Measurements from ENCODE around the gene GNPNAT1. TPM values are rescaled to one million over a fixed set of nuclear protein-coding genes. Genes with fewer than 3 reads are reported as not detected.
"Not testable (repeated sequence)": the region's sequence is repeated elsewhere in the genome, so short reads cannot be mapped to it uniquely, and the experiment has no call there.

Gene GNPNAT1
- polyA plus RNA-seq, 4 donors = 26.9 to 35.3 (median 31.6) TPM

DNA sequence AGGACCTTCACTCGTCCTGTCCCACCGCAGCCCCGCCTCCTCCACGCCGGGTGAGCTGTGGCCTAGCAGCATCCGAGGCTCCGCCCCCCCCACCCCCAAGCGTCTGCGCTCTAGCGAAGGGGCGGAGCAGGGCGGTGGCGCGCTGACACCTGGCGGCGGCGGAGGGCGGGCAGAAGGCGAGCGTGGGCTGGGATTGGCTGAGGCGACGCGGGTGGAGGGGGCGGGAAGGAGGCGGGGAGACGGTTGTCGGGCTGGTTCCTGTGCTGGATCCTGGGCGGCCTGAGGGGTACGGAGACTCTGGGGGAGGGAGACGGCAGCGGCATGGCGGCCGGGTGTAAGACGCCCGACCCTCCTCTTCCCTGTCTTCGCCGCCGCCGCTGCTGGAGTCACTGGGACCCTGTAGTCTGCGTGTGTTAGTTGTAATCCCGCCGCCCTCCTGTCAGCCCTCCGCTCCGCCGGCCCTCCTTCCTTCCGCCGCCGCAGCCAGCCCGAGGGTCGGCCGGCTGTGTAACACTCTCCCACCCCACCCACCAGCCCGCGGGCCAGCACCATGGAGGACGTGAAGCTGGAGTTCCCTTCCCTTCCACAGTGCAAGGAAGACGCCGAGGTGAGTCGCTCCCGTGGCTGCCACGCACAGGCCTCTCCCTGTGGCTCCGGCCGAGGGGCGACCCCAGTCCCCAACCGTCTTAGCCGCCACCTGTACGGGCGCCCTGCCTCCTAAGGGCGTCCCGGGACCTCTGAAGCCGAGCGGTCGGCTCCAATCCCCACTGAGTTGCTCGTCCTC is 61.3 kb downstream of the GNPNAT1 start, which contains the start of gene STYX:
Gene STYX, plus strand, starts transcription at position 242 of the 784 bp plus-strand sequence. Its CDS starts 309 bp downstream, at position 551.
- peak; percentile 73 to 97 (median 94) for DNase-seq (ENCODE audit: low read depth in 4 of 4, low spot score in 2 of 4)

GRCh38 chr14:52729585-52729924 is 61.9 kb downstream of the GNPNAT1 start:
- no peak for DNase-seq (ENCODE audit: low read depth in 4 of 4, low spot score in 2 of 4)

DNA sequence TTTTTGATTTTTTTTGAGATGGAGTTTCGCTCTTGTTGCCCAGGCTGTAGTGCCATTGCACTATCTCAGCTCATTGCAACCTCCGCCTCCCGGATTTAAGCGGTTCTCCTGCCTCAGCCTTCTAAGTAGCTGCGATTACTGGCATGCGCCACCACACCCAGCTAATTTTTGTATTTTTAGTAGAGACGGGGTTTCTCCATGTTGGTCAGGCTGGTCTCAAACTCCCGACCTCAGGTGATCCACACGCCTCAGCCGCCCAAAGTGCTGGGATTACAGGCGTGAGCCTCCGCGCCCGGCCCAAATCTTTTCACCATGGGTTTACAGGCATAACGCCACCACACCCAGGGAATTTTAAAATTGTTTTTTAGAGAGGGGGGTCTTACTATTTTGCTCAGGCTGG is 62.4 kb downstream of the GNPNAT1 start:
- DNase-seq (ENCODE audit: low read depth in 4 of 4, low spot score in 2 of 4) = not testable (repeated sequence)

- DNase-seq (ENCODE audit: low read depth in 4 of 4, low spot score in 2 of 4) = not testable (repeated sequence)
These were observed 63.9 kb downstream of the GNPNAT1 start for GRCh38 chr14:52727509-52727908.

Other genes starting within 250 kb of the GNPNAT1 start
- 10 to 100 TPM; 19.4 to 23.2 (median 20.9) TPM for gene TXNDC16, start 239.1 kb downstream of the GNPNAT1 start, polyA plus RNA-seq (ENCODE audit: insufficient read length in 4 of 4)
- 10 to 100 TPM in 1 of 4 donors, 1 to 10 TPM in 3; 5.9 to 11.5 (median 7.4) TPM for gene GPR137C, start 238.8 kb downstream of the GNPNAT1 start, polyA plus RNA-seq (ENCODE audit: insufficient read length in 4 of 4)
- gene ERO1A, start 96.0 kb downstream of the GNPNAT1 start, polyA plus RNA-seq (ENCODE audit: insufficient read length in 4 of 4) = 10 to 100 TPM; 22.9 to 36.4 (median 23.8) TPM
- 100 to 1,000 TPM; 127 to 178 (median 150) TPM for gene PSMC6, start 84.4 kb downstream of the GNPNAT1 start, polyA plus RNA-seq (ENCODE audit: insufficient read length in 4 of 4)
- gene STYX, start 61.4 kb downstream of the GNPNAT1 start, polyA plus RNA-seq (ENCODE audit: insufficient read length in 4 of 4) = 10 to 100 TPM; 14.7 to 17.4 (median 16.0) TPM
- 100 to 1,000 TPM; 147 to 185 (median 169) TPM for gene FERMT2, start 159.4 kb upstream of the GNPNAT1 start, polyA plus RNA-seq (ENCODE audit: insufficient read length in 4 of 4)

Measured in left renal cortex interstitium (tissue), 4 donors.